GM21515 (cell line): ENCODE data around the gene FGGY.

Experiments
- ATAC-seq: cut with Tn5 transposase; IDR thresholded peaks from one replicate; pipeline ENCODE4 v1.9.1; 2021; ENCODE audit not compliant: unreplicated experiment

Gene FGGY

DNA sequence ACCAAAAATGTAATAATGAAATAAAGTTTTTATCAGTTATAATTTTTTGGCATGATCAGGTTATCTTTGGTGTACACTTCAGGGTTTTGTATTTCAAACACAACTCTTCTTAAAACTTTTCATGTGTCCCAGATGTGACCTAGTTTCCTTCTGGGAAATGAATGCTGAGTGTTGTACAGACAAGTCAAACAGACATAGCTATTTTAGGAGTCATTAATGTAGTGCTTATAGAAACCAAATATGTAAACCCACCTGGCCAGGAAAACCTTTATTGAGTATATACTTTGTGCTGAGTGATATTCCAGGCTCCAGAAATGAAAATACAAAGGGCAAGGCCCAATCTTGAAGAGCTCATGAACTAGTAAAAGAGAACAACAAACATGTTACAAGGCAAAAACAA, 491.9 kb downstream of the FGGY start:
- ATAC-seq: no peak

DNA sequence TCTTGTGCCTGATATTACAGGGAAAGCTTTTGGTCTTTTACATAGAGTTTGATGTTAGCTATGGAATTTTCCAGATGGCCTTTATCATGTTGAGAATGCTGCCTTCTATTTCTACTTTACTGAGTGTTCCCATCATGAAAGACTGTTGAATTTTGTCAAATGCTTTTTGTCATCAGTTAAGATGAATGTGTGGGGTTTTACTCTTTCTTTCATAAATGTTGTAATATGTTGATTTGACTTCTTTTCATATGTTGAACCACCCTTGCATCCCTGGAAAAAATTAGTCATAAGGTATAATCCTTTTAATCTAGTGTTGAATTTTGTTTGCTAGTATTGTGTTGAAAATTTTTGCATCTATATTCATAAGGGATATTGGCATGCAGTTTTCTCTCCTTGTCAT, 501.7 kb downstream of the FGGY start:
- no peak for ATAC-seq

DNA sequence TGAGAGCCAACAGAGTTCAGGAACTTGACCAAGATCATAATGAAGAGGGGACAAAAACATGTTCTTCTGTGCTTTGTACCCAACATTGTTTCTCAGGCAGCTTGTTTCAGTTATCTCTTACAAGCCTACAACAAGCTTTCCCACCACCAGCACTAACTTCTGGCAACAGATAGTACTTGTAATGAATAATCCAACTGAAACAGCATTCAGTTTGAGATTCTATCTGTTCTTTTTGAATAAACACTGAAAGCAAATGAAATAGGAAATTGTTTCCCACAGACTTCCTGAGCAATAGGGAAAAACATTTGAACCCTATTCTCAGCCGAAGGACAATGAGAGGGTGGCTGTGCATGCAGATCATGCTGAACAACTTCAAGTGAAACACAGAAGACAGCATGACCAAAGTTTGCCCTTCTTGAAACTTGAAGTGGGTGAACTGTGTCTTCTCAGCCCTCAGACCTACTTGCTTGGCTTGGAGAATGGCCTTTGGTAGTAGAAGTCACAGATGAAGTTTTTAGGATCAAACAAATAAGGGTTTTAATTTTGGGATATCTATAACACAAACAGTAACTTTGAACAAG, 506.7 kb downstream of the FGGY start:
- ATAC-seq: no peak

DNA sequence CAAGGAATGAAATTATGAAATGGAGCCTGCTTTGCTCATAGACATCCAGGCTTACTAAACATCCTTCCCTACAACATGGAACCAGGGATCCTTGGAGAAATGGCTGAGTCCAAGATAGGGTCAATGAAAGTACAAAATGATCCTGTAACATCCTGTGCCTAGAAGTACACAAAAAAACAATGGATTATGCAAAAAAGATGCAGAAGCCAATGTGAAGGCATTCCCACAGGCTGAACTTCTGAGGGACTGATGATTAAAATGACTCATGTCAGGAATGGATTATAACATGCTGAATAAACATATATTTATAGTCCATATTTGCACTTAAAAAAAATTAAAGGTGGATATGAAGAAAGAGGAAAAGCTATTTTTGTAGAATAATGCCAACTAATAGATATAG, 507.4 kb downstream of the FGGY start:
- ATAC-seq: no peak

DNA sequence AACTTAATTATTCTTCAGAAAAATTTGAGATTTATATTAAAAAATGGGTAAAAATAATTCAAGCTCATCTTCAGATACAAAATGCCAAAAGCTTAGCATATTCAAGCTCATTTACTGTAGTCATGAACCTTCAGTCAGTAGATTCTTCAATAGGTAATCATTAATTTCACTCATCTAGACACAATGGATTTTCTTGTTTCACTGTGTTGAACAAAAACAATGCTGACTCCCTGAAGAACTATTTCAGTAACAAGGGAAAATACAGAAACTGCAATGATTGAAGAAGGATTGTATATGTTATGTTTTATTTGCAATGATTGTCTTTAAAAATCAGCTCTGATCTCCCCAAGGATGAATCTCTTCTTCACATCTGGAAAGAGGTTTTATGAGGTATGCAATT, 508.7 kb downstream of the FGGY start:
- no peak for ATAC-seq
